Stromal cell of bone marrow (primary cell): ENCODE data around the gene YIPF2.

Experiments
- DNase-seq: peaks from one replicate; pipeline ENCODE4 v3.0.0-alpha.2; 2012; ENCODE audit warnings: low read depth

Gene YIPF2

GRCh38 chr19:10874024-10874423 lies 54.4 kb downstream of the YIPF2 start:
- DNase-seq = no peak

- DNase-seq = no peak
These were observed 55.8 kb downstream of the YIPF2 start for GRCh38 chr19:10872546-10873107.
